Panc1 (cell line): ENCODE results near the gene NOC2L. TPM values are rescaled to one million over a fixed set of nuclear protein-coding genes. Genes with fewer than 3 reads are reported as not detected.

Experiments used
- ATAC-seq: fragments of 200-7000 bp; cut with Tn5 transposase; 2 replicates; pipeline ENCODE4 v1.9.1; 2020; ENCODE audit warnings: mild to moderate bottlenecking, moderate library complexity
- BruUV-seq: library from RNA; stranded (reverse); fragments of 400-500 nt; replicated peaks from 2 replicates; lab custom pipeline; 2021; lab: Mats Ljungman, UMichigan
- CTCF ChIA-PET: fragments of 300-600 bp; sonication (Branson Sonifier 250); formaldehyde crosslinking; loops from one replicate; lab custom pipeline; 2022; ENCODE audit warnings: antibody characterized with exemption; lab: Charles Lee
- POLR2A ChIA-PET: fragments of 300-600 bp; sonication (Branson Sonifier 250); formaldehyde crosslinking; loops from one replicate; lab custom pipeline; 2022; ENCODE audit warnings: antibody characterized with exemption; lab: Charles Lee
- DNase-seq: peaks from one replicate; pipeline ENCODE4 v3.0.0-alpha.2; 2010; ENCODE audit warnings: low read depth, low spot score
- H3K27ac ChIP-seq: 2 replicates; pipeline ENCODE4 v1.5.1; 2011; ENCODE audit warnings: mild to moderate bottlenecking, low read length, inconsistent platforms
- H3K27me3 ChIP-seq: fragments of 200-500 bp; sonication (Bioruptor generic); 2 replicates; pipeline ENCODE4 v1.6.0; 2014; ENCODE audit warnings: low read length, inconsistent platforms; ENCODE audit not compliant: control insufficient read depth, insufficient read depth
- H3K36me3 ChIP-seq: fragments of 200-500 bp; sonication (Bioruptor generic); 2 replicates; pipeline ENCODE4 v1.5.1; 2014; ENCODE audit warnings: inconsistent platforms, mild to moderate bottlenecking, low read length, moderate library complexity; ENCODE audit not compliant: control insufficient read depth, insufficient read depth
- H3K4me1 ChIP-seq: 2 replicates; pipeline ENCODE4 v1.5.1; 2011; ENCODE audit warnings: inconsistent platforms, mild to moderate bottlenecking, low read length, moderate library complexity; ENCODE audit not compliant: control insufficient read depth, insufficient read depth
- H3K4me3 ChIP-seq, 2 experiments: 2 replicates each; pipeline ENCODE4 v1.5.1; 2011 to 2012; ENCODE audit warnings: low read depth in 2 of 2, low read length in 2 of 2, mild to moderate bottlenecking in 2 of 2, inconsistent platforms in 1 of 2, moderate library complexity in 1 of 2
- H3K9me3 ChIP-seq: fragments of 200-500 bp; sonication (Bioruptor generic); 2 replicates; pipeline ENCODE4 v1.5.1; 2014; ENCODE audit warnings: low read depth, mild to moderate bottlenecking, inconsistent platforms, low read length, moderate library complexity; ENCODE audit not compliant: control insufficient read depth, insufficient read depth
- CTCF ChIP-seq: fragments of 450-650 bp; IDR thresholded peaks from 2 replicates; pipeline ENCODE4 v1.5.1; 2017; ENCODE audit warnings: mild to moderate bottlenecking
- POLR2AphosphoS5 ChIP-seq: IDR thresholded peaks from 2 replicates; pipeline ENCODE4 v1.6.1; 2012; ENCODE audit warnings: mild to moderate bottlenecking, low read depth, low read length, moderate library complexity
- REST ChIP-seq, 2 experiments: IDR thresholded peaks; 2 replicates each; pipeline ENCODE4 v1.6.1; 2011 to 2012; ENCODE audit warnings: low read depth in 2 of 2, control low read depth in 1 of 2, low read length in 1 of 2, mild to moderate bottlenecking in 1 of 2, moderate library complexity in 1 of 2; ENCODE audit not compliant: insufficient read depth in 1 of 2
- SIN3A ChIP-seq: IDR thresholded peaks from 2 replicates; pipeline ENCODE4 v1.6.1; 2012; ENCODE audit warnings: low read depth, mild to moderate bottlenecking, low read length, moderate library complexity, borderline replicate concordance; ENCODE audit not compliant: insufficient read depth
- TCF7L2 ChIP-seq: IDR thresholded peaks from 2 replicates; pipeline ENCODE4 v1.6.1; 2011; ENCODE audit warnings: mild to moderate bottlenecking, low read depth, low read length, inconsistent platforms
- in situ Hi-C: cut with HindIII; loops from 2 replicates; pipeline ENCODE4 v1.10.0; 2016; ENCODE audit warnings: low sequenced_read_pairs, low pct_unique_long_range_greater_than_20kb
- intact Hi-C: fragments of 100-400 bp; cut with micrococcal nuclease; formaldehyde crosslinking; loops from one replicate; pipeline ENCODE4 v1.10.0; 2022; ENCODE audit not compliant: unreplicated experiment
- total RNA-seq: library from RNA; stranded (reverse); gene quantifications from one replicate; pipeline ENCODE4 v1.2.1, GENCODE V29; 2021; ENCODE audit not compliant: unreplicated experiment

The NOC2L gene
- total RNA-seq, 1 experiment from 2014 or later, result 193 TPM

DNA sequence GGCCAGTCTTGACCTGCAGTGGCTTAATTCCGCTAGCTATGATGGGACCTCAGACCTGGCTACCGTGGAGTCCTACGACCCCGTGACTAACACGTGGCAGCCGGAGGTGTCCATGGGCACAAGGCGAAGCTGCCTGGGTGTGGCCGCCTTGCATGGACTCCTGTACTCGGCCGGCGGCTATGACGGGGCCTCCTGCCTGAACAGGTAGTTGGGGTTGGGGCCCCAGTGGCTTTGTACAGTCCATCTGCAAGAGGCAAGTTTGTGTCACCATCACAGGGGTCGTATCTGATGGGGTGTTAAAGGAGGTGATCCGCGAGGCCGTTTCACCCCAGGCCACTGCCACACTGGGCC lies 4.2 kb upstream of the NOC2L start:
- no peak for ATAC-seq
- no peak for DNase-seq

GRCh38 chr1:962381-963300 lies 3.6 kb upstream of the NOC2L start:
- ATAC-seq, result no peak
- no TSS peak for BruUV-seq
- Histone ChIP-seq H3K4me3 (no peak overlapping the region), H3K27me3 (no peaks in the 10 kb centered on the region), H3K36me3 (peaks cover 6% of the 10 kb centered on the region; the same call in 1 of the 2 replicates), H3K9me3 (no peaks in the 10 kb centered on the region), H3K27ac (no peak overlapping the region), H3K4me1 (peaks cover 12% of the 10 kb centered on the region)
- in situ Hi-C loops, result no loop called here
- DNase-seq, result no peak
- CTCF ChIA-PET, result no interaction called here
- TF ChIP-seq CTCF, result no peak
- TF ChIP-seq TCF7L2, result no peak
- TF ChIP-seq SIN3A, result no peak
- TF ChIP-seq POLR2AphosphoS5, result no peak
- intact Hi-C loops, result no loop called here
- POLR2A ChIA-PET, result no interaction called here

More for the DNA sequence above, 4.2 kb upstream of the NOC2L start:
- ChIA-PET POLR2A (no interaction called here), CTCF (no interaction called here)
- H3K4me3 ChIP-seq, result no peak overlapping the region
- H3K4me1 ChIP-seq, result peaks cover 13% of the 10 kb centered on the region
- TF ChIP-seq REST (IDR thresholded peaks at IDR 0.05; ENCODE audit: insufficient read depth in 1 of 2, low read depth in 2 of 2, low read length in 1 of 2), result no peak
- TF ChIP-seq SIN3A, result no peak
- no peak for TF ChIP-seq CTCF
- TF ChIP-seq TCF7L2, result no peak
- TF ChIP-seq POLR2AphosphoS5, result no peak
- H3K36me3 ChIP-seq, result peaks cover 6% of the 10 kb centered on the region; the same call in 1 of the 2 replicates
- BruUV-seq, result no TSS peak
- H3K27me3 ChIP-seq, result no peaks in the 10 kb centered on the region
- in situ Hi-C loops (no loop called here), intact Hi-C loops (no loop called here)
- no peaks in the 10 kb centered on the region for H3K9me3 ChIP-seq
- no peak overlapping the region for H3K27ac ChIP-seq
